ENCODE data around the gene PSMD8.

DNA sequence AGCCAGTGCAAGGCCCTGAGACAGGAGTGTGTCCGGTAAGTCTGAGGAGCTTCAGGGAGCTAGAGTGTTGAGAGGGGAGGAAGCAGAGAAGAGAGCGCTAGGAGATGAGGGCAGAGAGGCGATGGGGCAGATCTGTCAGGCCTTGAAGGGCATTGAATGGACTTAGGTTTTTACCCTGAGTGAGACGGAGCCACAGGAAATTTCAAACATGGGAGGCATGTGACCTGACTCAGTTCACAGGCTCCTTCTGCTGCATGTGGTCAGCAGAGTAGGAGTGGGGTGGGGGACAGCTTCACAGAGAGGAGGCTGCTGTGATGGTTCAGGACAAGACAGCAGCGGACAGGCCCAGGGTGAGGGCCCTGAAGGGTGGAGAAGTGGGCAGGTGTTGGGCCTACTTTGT lies 26.0 kb downstream of the PSMD8 start:
- TF ChIP-seq CTCF (conservative IDR thresholded peaks at IDR 0.05; ENCODE audit: low read length) = no peak
- TF ChIP-seq EZH2phosphoT487 (IDR thresholded peaks at IDR 0.05; ENCODE audit: borderline replicate concordance) = no peak
